GM19239 (cell line): ENCODE data around the gene SLC33A1.
A peak's percentile ranks its signal among the peaks of the same experiment; 100 is the strongest.
"Not testable (repeated sequence)": the region's sequence is repeated elsewhere in the genome, so short reads cannot be mapped to it uniquely, and the experiment has no call there.

Experiments used
- DNase-seq: peaks from one replicate; pipeline ENCODE4 v3.0.0; 2011; ENCODE audit warnings: low spot score; ENCODE audit not compliant: insufficient read length
- FAIRE-seq: peaks from 2 replicates; lab custom pipeline; 2011; peaks lifted over from hg19 to GRCh38; lab: Jason Lieb, UNC

Gene SLC33A1

DNA sequence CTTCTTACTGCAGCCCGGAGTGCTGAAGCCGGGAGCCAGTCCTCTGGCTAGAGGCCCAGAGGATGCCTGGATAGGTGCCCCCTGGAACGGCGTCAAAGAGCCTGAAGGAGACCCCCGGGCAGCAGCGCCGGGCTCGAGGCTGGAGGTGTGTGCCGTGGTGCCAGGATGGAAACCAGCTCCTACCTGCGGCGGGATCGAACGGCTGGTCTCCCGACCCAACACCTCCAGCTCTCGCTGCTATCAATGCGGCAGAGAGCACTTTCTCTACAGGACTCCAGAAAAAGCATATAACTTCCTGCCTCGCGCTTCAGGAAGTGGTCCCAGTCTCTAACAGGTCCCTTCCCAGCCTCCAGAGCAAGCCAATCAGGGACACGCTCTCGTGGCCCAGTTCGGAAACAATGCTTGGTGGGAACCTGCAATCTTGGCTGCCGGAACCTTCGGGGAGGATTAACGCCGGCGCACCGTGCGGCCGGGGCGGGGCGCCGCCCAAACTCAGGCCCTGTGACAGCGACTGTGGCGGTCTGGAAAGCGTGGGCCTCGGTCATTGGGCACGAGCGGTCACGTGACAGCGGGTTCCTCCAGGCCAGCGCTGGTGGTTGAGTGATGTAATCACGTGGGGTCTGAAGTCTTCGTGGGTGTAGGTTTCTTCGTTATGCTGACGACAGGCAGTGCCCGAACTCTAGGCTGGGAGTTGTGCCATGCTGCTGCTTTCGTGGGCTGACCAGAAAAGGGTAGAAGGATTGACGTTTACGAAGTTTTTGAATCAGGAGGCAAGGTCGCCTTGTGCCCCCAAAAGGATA lies at the start of gene SLC33A1:
Gene SLC33A1, minus strand, starts transcription at position 287 of the 800 bp plus-strand sequence. CDS start 430 bp downstream, outside the sequence.
- DNase-seq: peak; percentile 85
- peak; percentile 97 for FAIRE-seq

- FAIRE-seq: no peak
- DNase-seq: no peak
Measured at GRCh38 chr3:155895379-155895900, 41.2 kb upstream of the SLC33A1 start.

- FAIRE-seq: no peak
- DNase-seq: no peak
Measured at GRCh38 chr3:155891321-155891720, 37.1 kb upstream of the SLC33A1 start.

- FAIRE-seq (peak; percentile 66), DNase-seq (no peak)
Measured at GRCh38 chr3:155890671-155891190, 36.5 kb upstream of the SLC33A1 start.

- FAIRE-seq: no peak
Measured at GRCh38 chr3:155889952-155890351, 35.7 kb upstream of the SLC33A1 start.

GRCh38 chr3:155889212-155889611 lies 35.0 kb upstream of the SLC33A1 start:
- FAIRE-seq: no peak
- DNase-seq: no peak

More at GRCh38 chr3:155889952-155890351, 35.7 kb upstream of the SLC33A1 start:
- no peak for DNase-seq

DNA sequence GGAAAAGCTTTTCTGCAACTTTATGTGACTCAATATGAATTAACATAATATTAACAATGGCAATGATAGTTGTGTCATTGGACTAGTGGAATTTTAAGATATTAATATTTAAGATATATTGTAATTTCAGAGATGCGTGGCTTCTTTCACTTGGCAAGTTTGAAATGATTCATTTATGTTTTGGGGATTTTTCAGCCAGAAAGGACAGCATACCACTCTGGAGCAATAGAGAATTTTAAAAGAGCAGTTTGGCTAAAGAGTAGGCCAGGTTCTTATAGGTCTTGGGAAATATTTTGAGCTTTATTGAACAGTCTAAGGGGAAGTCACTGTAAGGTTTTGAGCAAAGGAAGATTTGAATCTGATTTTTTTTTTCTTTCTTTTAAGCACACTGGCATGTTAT lies 32.7 kb upstream of the SLC33A1 start:
- FAIRE-seq: no peak
- DNase-seq: no peak

DNA sequence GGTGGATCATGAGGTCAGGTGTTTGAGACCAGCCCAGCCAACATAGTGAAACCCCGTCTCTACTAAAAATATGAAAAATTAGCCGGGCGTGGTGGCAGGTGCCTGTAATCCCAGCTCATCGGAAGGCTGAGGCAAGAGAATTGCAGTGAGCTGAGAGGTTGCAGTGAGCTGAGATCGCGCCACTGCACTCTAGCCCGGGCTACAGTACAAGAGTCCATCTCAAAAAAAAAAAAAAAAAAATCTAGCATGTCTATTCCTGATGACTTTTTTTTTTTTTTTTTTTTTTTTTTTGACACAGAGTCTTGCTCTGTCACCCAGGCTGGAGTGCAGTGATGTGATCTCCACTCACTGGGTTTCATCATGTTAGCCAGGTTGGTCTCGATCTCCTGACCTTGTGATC lies 32.1 kb upstream of the SLC33A1 start:
- not testable (repeated sequence) for FAIRE-seq, DNase-seq

- DNase-seq: no peak
- peak; percentile 60 for FAIRE-seq
Measured at GRCh38 chr3:155885292-155885691, 31.1 kb upstream of the SLC33A1 start.

DNA sequence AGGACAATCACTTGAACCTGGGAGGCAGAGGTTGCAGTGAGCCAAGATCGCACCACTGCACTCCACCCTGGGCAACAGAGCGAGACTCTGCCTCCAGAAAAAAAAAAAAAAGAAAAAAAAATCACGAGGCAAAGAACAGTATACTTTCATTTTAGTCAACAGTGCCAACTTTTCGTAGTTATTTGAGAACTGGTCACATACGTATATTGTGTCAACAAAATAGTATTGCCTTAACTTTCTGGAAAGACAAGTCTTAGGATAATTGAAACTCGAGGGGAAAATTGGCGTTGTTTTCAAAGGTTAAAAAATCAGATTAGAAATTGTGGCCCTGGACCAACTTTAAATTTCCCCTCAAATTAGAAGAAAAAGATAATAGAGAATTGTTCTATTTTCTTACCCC lies 30.1 kb upstream of the SLC33A1 start:
- FAIRE-seq: no peak
- no peak for DNase-seq

GRCh38 chr3:155880286-155880685 lies 26.1 kb upstream of the SLC33A1 start:
- no peak for FAIRE-seq
- DNase-seq: no peak

DNA sequence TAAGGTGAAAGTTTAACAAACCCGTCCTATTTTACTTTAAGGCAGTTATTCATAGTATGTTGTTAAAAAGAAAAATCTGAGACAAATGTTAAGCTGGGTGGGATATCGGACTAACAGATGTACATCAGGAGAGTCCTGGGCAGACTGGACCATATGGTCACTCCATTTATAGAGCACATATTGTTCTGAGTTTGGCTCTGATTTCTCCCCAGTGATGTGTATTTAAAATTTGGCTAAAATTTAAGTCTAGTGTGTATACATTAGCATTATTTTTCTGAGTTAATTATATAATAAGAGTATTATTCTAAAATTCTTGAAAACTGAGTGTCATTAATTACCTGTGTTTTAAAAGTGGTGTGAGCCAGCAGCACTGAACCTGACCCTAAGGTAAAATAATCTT lies 22.3 kb upstream of the SLC33A1 start:
- DNase-seq (no peak), FAIRE-seq (no peak)

DNA sequence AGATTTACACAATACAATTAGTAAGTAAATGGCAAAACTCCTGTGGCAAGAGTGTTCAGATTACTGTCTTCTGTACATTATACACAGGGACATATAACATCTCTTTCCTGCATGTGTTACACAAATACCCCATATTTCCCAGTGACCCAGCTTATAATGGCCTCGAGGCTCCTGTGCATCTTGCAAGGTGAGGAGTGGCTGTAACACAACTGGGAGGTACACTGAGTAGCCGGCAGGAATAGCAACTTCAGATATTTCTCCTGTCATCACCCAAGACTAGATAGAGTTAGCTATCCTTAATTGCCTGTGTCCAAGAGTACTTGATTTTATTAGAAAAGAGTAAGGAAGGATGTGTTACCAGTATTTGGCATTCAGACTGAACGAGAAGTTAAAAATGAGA lies 21.8 kb upstream of the SLC33A1 start:
- DNase-seq (no peak), FAIRE-seq (no peak)

GRCh38 chr3:155872904-155873646 lies 18.8 kb upstream of the SLC33A1 start:
- DNase-seq (no peak), FAIRE-seq (no peak)

DNA sequence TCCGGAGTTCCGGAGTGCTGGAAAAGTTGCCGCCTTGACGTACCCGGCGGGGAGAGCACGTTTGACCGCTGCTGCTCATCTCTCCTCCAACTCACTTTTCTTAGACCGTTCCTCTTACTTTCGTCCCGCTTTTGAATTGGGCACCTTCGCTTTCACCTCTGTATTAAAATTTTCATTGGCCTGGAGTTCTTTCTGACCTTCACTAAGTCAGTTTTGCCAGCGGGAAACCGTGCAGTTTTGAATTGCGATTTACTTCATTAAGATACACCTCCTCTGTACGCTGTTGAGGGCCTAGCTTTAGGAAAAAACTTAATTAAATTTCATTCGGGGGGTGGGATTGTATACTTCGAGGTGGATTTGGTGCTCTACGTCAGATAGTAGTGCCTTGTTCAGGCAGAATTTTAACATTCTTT lies 17.5 kb upstream of the SLC33A1 start:
- FAIRE-seq (peak; percentile 79), DNase-seq (no peak)

GRCh38 chr3:155870945-155871745 lies 16.9 kb upstream of the SLC33A1 start:
- DNase-seq (no peak), FAIRE-seq (no peak)

GRCh38 chr3:155870133-155870944 lies 16.1 kb upstream of the SLC33A1 start, which contains the start of gene GMPS:
Gene GMPS (plus strand): TSS chr3:155870650. CDS start chr3:155870871, 221 bp downstream.
- FAIRE-seq (peak; percentile 80), DNase-seq (peak; percentile 87)

DNA sequence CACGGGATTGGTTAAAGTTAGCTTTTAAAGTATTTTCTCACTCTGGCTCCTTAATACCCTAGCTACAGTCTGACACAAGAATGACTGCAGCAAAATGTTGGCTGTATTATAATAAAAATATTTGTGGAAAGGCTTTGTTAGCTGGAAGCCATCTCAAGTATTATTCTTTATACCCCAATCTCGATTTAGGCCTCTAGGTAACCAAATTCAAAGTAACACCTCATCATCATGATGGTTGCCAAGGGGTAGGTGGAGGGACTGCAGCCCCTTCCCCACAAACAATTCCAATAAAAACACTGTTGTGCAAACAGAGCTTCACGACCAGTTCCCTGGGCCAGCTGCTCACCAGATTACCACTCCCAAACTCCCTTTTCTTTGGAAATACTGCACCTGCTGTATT lies 15.5 kb upstream of the SLC33A1 start:
- FAIRE-seq (no peak), DNase-seq (no peak)
